Keratinocyte (primary cell): ENCODE results near the gene PPM1H. TPM values are rescaled to one million over a fixed set of nuclear protein-coding genes. Genes with fewer than 3 reads are reported as not detected.

Source experiments
- DNase-seq: peaks from one replicate; pipeline ENCODE4 v3.0.0-alpha.2; 2011; ENCODE audit warnings: low read depth, missing footprints, low spot score
- FAIRE-seq: peaks from 2 replicates; lab custom pipeline; 2011; peaks lifted over from hg19 to GRCh38; lab: Jason Lieb, UNC
- H2AFZ ChIP-seq: 2 replicates; pipeline ENCODE4 v1.6.0; 2012; ENCODE audit warnings: low read length, control low read depth, inconsistent platforms; ENCODE audit not compliant: control insufficient read depth
- H3K27ac ChIP-seq: 2 replicates; pipeline ENCODE4 v1.5.1; 2011; ENCODE audit warnings: low read length; ENCODE audit not compliant: control insufficient read depth, insufficient read depth
- H3K27me3 ChIP-seq: 3 replicates; pipeline ENCODE4 v1.6.0; 2011; ENCODE audit warnings: low read length; ENCODE audit not compliant: control insufficient read depth, insufficient read depth; ENCODE audit errors: extremely low read depth
- H3K36me3 ChIP-seq, 2 experiments: 2 replicates in 1 of 2; 3 replicates in 1 of 2; pipeline ENCODE4 v1.5.1; 2011; ENCODE audit warnings: low read length in 2 of 2, mild to moderate bottlenecking in 1 of 2; ENCODE audit not compliant: control insufficient read depth in 2 of 2, insufficient read depth in 2 of 2; ENCODE audit errors: extremely low read depth in 1 of 2
- H3K4me1 ChIP-seq: 3 replicates; pipeline ENCODE4 v1.5.1; 2011; ENCODE audit warnings: low read length; ENCODE audit not compliant: control insufficient read depth, insufficient read depth; ENCODE audit errors: extremely low read depth
- H3K4me2 ChIP-seq: 3 replicates; pipeline ENCODE4 v1.6.0; 2011; ENCODE audit warnings: low read depth, low read length; ENCODE audit not compliant: control insufficient read depth, insufficient read depth; ENCODE audit errors: extremely low read depth
- H3K4me3 ChIP-seq, 3 experiments: fragments of 200-600 bp in 1 of 3; sonication (generic) in 1 of 3; 2 replicates in 2 of 3; 3 replicates in 1 of 3; pipeline ENCODE4 v1.5.1; 2011 to 2016; ENCODE audit warnings: low read length in 3 of 3, mild to moderate bottlenecking in 3 of 3, control low read depth in 2 of 3, inconsistent platforms in 1 of 3, low read depth in 1 of 3, mixed read lengths in 1 of 3, mixed run types in 1 of 3, moderate library complexity in 1 of 3; ENCODE audit not compliant: control insufficient read depth in 2 of 3, insufficient read depth in 2 of 3; ENCODE audit errors: extremely low read depth in 1 of 3
- H3K79me2 ChIP-seq: 2 replicates; pipeline ENCODE4 v1.6.0; 2012; ENCODE audit warnings: low read length; ENCODE audit not compliant: control insufficient read depth, insufficient read depth
- H3K9ac ChIP-seq: 3 replicates; pipeline ENCODE4 v1.6.0; 2011; ENCODE audit warnings: low read length; ENCODE audit not compliant: control insufficient read depth, insufficient read depth; ENCODE audit errors: extremely low read depth
- H3K9me1 ChIP-seq: 3 replicates; pipeline ENCODE4 v1.6.0; 2011; ENCODE audit warnings: low read length; ENCODE audit not compliant: control insufficient read depth, insufficient read depth; ENCODE audit errors: extremely low read depth
- H3K9me3 ChIP-seq: 2 replicates; pipeline ENCODE4 v1.5.1; 2012; ENCODE audit warnings: low read depth, low read length; ENCODE audit not compliant: control insufficient read depth
- H4K20me1 ChIP-seq: 3 replicates; pipeline ENCODE4 v1.6.0; 2011; ENCODE audit warnings: low read length; ENCODE audit not compliant: control insufficient read depth, insufficient read depth; ENCODE audit errors: extremely low read depth
- EZH2 ChIP-seq: IDR thresholded peaks from one replicate; pipeline ENCODE4 v1.6.1; 2012; ENCODE audit warnings: inconsistent platforms, mild to moderate bottlenecking, low read length, moderate library complexity
- dilution Hi-C: fragments of 300-500 bp; cut with MboI; formaldehyde crosslinking; loops from one replicate; pipeline ENCODE4 v1.7.0; 2020; ENCODE audit warnings: low sequenced_read_pairs; ENCODE audit not compliant: extremely low pct_ligation_motif_present
- polyA plus RNA-seq, 5 experiments: library from polyadenylated mRNA; depleted of rRNA in 3 of 5; stranded (reverse) in 3 of 5; stranded (forward) in 1 of 5; unstranded in 1 of 5; fragments of >200 nt; gene quantifications; 1 replicate in 1 of 5; 2 replicates in 3 of 5; 3 replicates in 1 of 5; pipeline versions ENCODE4 v1.2.1 to v1.2.3, GENCODE V29; 2011 to 2012; ENCODE audit warnings: missing spikeins in 2 of 5, low read depth in 1 of 5, low replicate concordance in 1 of 5
- TF ChIP-seq, protein P1 (sequence below), 3 experiments: IDR thresholded peaks in 1 of 3; conservative IDR thresholded peaks in 1 of 3; optimal IDR thresholded peaks in 1 of 3; 2 replicates in 2 of 3; 3 replicates in 1 of 3; pipeline versions ENCODE3 to v1.5.1; 2011; ENCODE audit warnings: low read length in 3 of 3, mild to moderate bottlenecking in 3 of 3, moderate library complexity in 2 of 3, control low read depth in 1 of 3, inconsistent platforms in 1 of 3; ENCODE audit not compliant: insufficient read depth in 2 of 3; ENCODE audit errors: extremely low read depth in 1 of 3

PPM1H gene
- polyA plus RNA-seq, 1 donor (not counting 4 experiments of a cell fraction or from before 2014, with no cell fraction given), result 0.09 TPM

DNA sequence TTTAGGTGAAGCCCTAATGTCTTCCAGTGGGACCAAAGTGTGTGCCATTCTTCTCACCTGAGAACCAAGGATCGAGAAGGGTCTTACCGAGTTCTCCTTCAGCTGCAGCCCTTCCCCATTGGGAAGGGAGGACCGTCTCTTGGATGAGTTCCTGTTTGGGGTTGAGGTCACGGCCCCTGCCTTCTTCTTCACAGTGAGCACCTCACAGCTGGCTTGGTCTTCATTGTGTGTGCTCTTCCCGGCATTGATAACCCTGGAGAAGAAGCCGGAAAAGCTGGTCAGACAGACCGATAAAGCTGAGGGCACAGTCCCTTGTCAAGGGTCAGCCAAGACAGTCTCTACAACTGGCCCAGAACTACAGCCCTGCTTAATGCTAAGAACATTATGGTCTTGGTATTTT is 102.9 kb downstream of the PPM1H start:
- H3K4me2 ChIP-seq, result no peak overlapping the region
- no peak for TF ChIP-seq EZH2
- TF ChIP-seq, protein P1, sequence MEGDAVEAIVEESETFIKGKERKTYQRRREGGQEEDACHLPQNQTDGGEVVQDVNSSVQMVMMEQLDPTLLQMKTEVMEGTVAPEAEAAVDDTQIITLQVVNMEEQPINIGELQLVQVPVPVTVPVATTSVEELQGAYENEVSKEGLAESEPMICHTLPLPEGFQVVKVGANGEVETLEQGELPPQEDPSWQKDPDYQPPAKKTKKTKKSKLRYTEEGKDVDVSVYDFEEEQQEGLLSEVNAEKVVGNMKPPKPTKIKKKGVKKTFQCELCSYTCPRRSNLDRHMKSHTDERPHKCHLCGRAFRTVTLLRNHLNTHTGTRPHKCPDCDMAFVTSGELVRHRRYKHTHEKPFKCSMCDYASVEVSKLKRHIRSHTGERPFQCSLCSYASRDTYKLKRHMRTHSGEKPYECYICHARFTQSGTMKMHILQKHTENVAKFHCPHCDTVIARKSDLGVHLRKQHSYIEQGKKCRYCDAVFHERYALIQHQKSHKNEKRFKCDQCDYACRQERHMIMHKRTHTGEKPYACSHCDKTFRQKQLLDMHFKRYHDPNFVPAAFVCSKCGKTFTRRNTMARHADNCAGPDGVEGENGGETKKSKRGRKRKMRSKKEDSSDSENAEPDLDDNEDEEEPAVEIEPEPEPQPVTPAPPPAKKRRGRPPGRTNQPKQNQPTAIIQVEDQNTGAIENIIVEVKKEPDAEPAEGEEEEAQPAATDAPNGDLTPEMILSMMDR (optimal IDR thresholded peaks at IDR 0.05 in 1 of 3, IDR thresholded peaks at IDR 0.05 in 1 of 3, conservative IDR thresholded peaks at IDR 0.05 in 1 of 3; ENCODE audit: extremely low read depth in 1 of 3, insufficient read depth in 2 of 3, low read length in 3 of 3), result no peak
- H3K27ac ChIP-seq, result no peak overlapping the region
- H3K9me3 ChIP-seq, result no peaks in the 10 kb centered on the region
- DNase-seq, result no peak
- no peak overlapping the region for H3K9ac ChIP-seq
- no peak for FAIRE-seq
- no peaks in the 10 kb centered on the region for H3K79me2 ChIP-seq
- no peak overlapping the region for H2AFZ ChIP-seq
- no peaks in the 10 kb centered on the region for H3K4me1 ChIP-seq
- H3K36me3 ChIP-seq, result no peaks in the 10 kb centered on the region
- H4K20me1 ChIP-seq, result no peaks in the 10 kb centered on the region
- no peak overlapping the region for H3K4me3 ChIP-seq
- H3K9me1 ChIP-seq, result no peaks in the 10 kb centered on the region
- H3K27me3 ChIP-seq, result no peaks in the 10 kb centered on the region
- dilution Hi-C loops, result no loop called here

DNA sequence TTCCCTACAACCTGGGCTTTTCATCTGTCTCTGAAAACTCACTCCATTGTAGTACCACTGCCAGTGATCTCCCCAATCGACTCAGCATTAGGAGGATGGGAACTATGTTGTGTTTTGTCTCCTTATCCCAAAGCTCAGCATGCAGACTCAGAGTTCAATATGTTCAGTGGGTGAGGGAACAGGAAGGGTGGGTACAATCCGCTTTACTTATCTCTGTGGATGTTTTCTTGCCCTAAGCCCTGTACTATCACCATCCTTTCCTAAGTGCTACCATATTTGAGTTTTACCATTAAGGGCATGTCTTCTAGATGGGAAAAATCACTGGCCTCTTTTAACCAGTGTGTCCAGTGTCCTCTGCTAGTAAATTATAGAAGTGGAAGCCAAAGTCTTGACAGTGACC is 107.1 kb downstream of the PPM1H start:
- no peaks in the 10 kb centered on the region for H4K20me1 ChIP-seq
- no peak for DNase-seq
- H3K4me2 ChIP-seq, result no peak overlapping the region
- dilution Hi-C loops, result no loop called here
- TF ChIP-seq, protein P1 (optimal IDR thresholded peaks at IDR 0.05 in 1 of 3, IDR thresholded peaks at IDR 0.05 in 1 of 3, conservative IDR thresholded peaks at IDR 0.05 in 1 of 3; ENCODE audit: extremely low read depth in 1 of 3, insufficient read depth in 2 of 3, low read length in 3 of 3), result no peak
- no peak for TF ChIP-seq EZH2
- no peaks in the 10 kb centered on the region for H3K9me3 ChIP-seq
- no peak overlapping the region for H3K9ac ChIP-seq
- no peaks in the 10 kb centered on the region for H3K4me1 ChIP-seq
- H3K4me3 ChIP-seq, result no peak overlapping the region
- no peaks in the 10 kb centered on the region for H3K36me3 ChIP-seq
- no peaks in the 10 kb centered on the region for H3K79me2 ChIP-seq
- no peaks in the 10 kb centered on the region for H3K9me1 ChIP-seq
- H2AFZ ChIP-seq, result no peak overlapping the region
- FAIRE-seq, result no peak
- no peak overlapping the region for H3K27ac ChIP-seq
- no peaks in the 10 kb centered on the region for H3K27me3 ChIP-seq
